Measurements from ENCODE around the gene CCDC51. TPM values are rescaled to one million over a fixed set of nuclear protein-coding genes. Genes with fewer than 3 reads are reported as not detected.
A peak's percentile ranks its signal among the peaks of the same experiment; 100 is the strongest.

CCDC51 gene
- total and polyA plus RNA-seq, 2 donors from 2014 or later, result 13.8 to 32.8 TPM

GRCh38 chr3:48478626-48479555, 39.0 kb upstream of the CCDC51 start:
- Histone ChIP-seq H3K4me1 (ENCODE audit: control insufficient read depth in 2 of 3, insufficient read depth in 2 of 3, low read depth in 1 of 3, low read length in 3 of 3) (no peaks in the 10 kb centered on the region), H3K9ac (ENCODE audit: low read length in 3 of 3) (no peak overlapping the region), H3K36me3 (ENCODE audit: control insufficient read depth in 2 of 3, insufficient read depth in 3 of 3, low read length in 3 of 3) (no peaks in the 10 kb centered on the region), H3K27me3 (ENCODE audit: control insufficient read depth, insufficient read depth, low read length) (no peaks in the 10 kb centered on the region), H3K4me3 (ENCODE audit: low read length in 3 of 3) (no peak overlapping the region), H3K27ac (ENCODE audit: low read depth in 2 of 2, low read length in 2 of 2) (no peak overlapping the region), H3K9me3 (ENCODE audit: control insufficient read depth in 2 of 3, insufficient read depth in 1 of 3, low read length in 3 of 3) (no peaks in the 10 kb centered on the region)
- no peak for TF ChIP-seq CTCF (IDR thresholded peaks at IDR 0.05; ENCODE audit: borderline replicate concordance, extremely low read depth, insufficient read depth)
- intact Hi-C loops (cut with DNase I), result no loop called here
- DNase-seq (peak in 1 of 5 donors; percentile 73), FAIRE-seq (no peak)

- intact Hi-C loops (cut with DNase I), result no loop called here
- no peak overlapping the region for H3K4me3 ChIP-seq (ENCODE audit: low read length in 3 of 3)
- no peak overlapping the region for H3K27ac ChIP-seq (ENCODE audit: low read depth in 2 of 2, low read length in 2 of 2)
- H3K9me3 ChIP-seq (ENCODE audit: control insufficient read depth in 2 of 3, insufficient read depth in 1 of 3, low read length in 3 of 3), result no peaks in the 10 kb centered on the region
- FAIRE-seq, result no peak
- H3K9ac ChIP-seq (ENCODE audit: low read length in 3 of 3), result no peak overlapping the region
- no peaks in the 10 kb centered on the region for H3K36me3 ChIP-seq (ENCODE audit: control insufficient read depth in 2 of 3, insufficient read depth in 3 of 3, low read length in 3 of 3)
- DNase-seq, result peak in 1 of 5 donors; percentile 54
- TF ChIP-seq CTCF (IDR thresholded peaks at IDR 0.05; ENCODE audit: borderline replicate concordance, extremely low read depth, insufficient read depth), result no peak
- no peaks in the 10 kb centered on the region for H3K27me3 ChIP-seq (ENCODE audit: control insufficient read depth, insufficient read depth, low read length)
- peaks cover 0 to 4% (median 0%) of the 10 kb centered on the region in 3 donors for H3K4me1 ChIP-seq (ENCODE audit: control insufficient read depth in 2 of 3, insufficient read depth in 2 of 3, low read depth in 1 of 3, low read length in 3 of 3)
Observed at GRCh38 chr3:48477959-48478520, 38.1 kb upstream of the CCDC51 start.

GRCh38 chr3:48476426-48477053, 36.6 kb upstream of the CCDC51 start:
- no peak overlapping the region for H3K27ac ChIP-seq (ENCODE audit: low read depth in 2 of 2, low read length in 2 of 2)
- no peaks in the 10 kb centered on the region for H3K27me3 ChIP-seq (ENCODE audit: control insufficient read depth, insufficient read depth, low read length)
- H3K9ac ChIP-seq (ENCODE audit: low read length in 3 of 3), result no peak overlapping the region
- intact Hi-C loops (cut with DNase I), result no loop called here
- DNase-seq (peak in 1 of 5 donors; percentile 44), FAIRE-seq (no peak)
- TF ChIP-seq CTCF (IDR thresholded peaks at IDR 0.05; ENCODE audit: borderline replicate concordance, extremely low read depth, insufficient read depth), result no peak
- peaks cover 0 to 4% (median 0%) of the 10 kb centered on the region in 3 donors for H3K4me1 ChIP-seq (ENCODE audit: control insufficient read depth in 2 of 3, insufficient read depth in 2 of 3, low read depth in 1 of 3, low read length in 3 of 3)
- H3K9me3 ChIP-seq (ENCODE audit: control insufficient read depth in 2 of 3, insufficient read depth in 1 of 3, low read length in 3 of 3), result no peaks in the 10 kb centered on the region
- H3K36me3 ChIP-seq (ENCODE audit: control insufficient read depth in 2 of 3, insufficient read depth in 3 of 3, low read length in 3 of 3), result no peaks in the 10 kb centered on the region
- H3K4me3 ChIP-seq (ENCODE audit: low read length in 3 of 3), result no peak overlapping the region
